ENCODE results near the gene FLCN.
A peak's percentile ranks its signal among the peaks of the same experiment; 100 is the strongest.
"Not testable (repeated sequence)": the region's sequence is repeated elsewhere in the genome, so short reads cannot be mapped to it uniquely, and the experiment has no call there.

The FLCN gene

DNA sequence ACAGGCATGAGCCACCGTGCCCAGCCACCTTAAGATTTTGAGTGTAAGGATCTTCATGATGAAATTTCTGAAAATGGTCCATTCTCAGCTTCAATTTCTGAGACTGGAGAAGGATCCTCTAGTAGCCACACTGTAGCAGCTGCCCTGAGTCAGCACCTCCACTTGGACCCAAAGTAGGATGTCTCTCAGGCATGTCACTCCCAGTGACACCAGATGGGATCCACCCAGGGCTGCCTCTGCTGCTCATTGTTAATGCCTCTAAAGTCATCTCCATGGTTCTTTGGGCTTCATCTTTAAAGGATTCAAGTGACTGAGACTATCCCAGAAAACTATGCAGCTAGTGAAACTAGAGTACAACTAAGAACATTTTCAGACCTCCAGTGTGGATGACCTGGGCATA, 38.7 kb downstream of the FLCN start:
- Histone ChIP-seq H2AFZ (ENCODE audit: low read depth, low read length) (no peak overlapping the region), H3K4ac (ENCODE audit: low read depth in 1 of 2, low read length in 2 of 2) (no peak overlapping the region), H2BK5ac (ENCODE audit: low read depth, low read length, poor library complexity, severe bottlenecking) (no peak overlapping the region), H2BK15ac (ENCODE audit: low read depth, poor library complexity, severe bottlenecking) (no peak overlapping the region), H3K4me3 (ENCODE audit: insufficient read depth in 1 of 2, low read depth in 1 of 2, low read length in 2 of 2) (no peak overlapping the region), H3K18ac (ENCODE audit: low read depth in 1 of 2, low read length in 2 of 2) (no peak overlapping the region), H3K14ac (ENCODE audit: low read length in 2 of 2) (no peak overlapping the region), H3K36me3 (ENCODE audit: control insufficient read depth in 1 of 2, insufficient read depth in 2 of 2, low read depth in 1 of 2, low read length in 2 of 2) (peaks cover 2 to 20% of the 10 kb centered on the region in 2 experiments), H4K8ac (ENCODE audit: low read length) (no peak overlapping the region), H3K4me2 (ENCODE audit: low read length, poor library complexity, severe bottlenecking) (no peak overlapping the region), H3K27me3 (ENCODE audit: control insufficient read depth in 1 of 2, insufficient read depth in 1 of 2, low read length in 2 of 2) (no peaks in the 10 kb centered on the region), H4K91ac (ENCODE audit: low read length) (no peak overlapping the region), H3K9me3 (ENCODE audit: control insufficient read depth, low read length) (no peaks in the 10 kb centered on the region), H3K4me1 (ENCODE audit: control insufficient read depth, insufficient read depth, low read depth, low read length) (peaks cover 8% of the 10 kb centered on the region), H2BK120ac (ENCODE audit: low read depth, low read length) (no peak overlapping the region), H3K27ac (ENCODE audit: low read length, poor library complexity, severe bottlenecking) (no peak overlapping the region), H3K79me1 (replicated peaks; ENCODE audit: low read length, poor library complexity, severe bottlenecking) (no peaks in the 10 kb centered on the region), H2AK5ac (ENCODE audit: low read length, severe bottlenecking) (no peak overlapping the region), H2BK12ac (ENCODE audit: low read length in 2 of 2) (no peak overlapping the region), H3K23ac (ENCODE audit: low read length in 2 of 2) (no peak overlapping the region), H3K9ac (ENCODE audit: low read length) (no peak overlapping the region)
- no peak for DNase-seq
- WGBS, result 100% methylated on average over 1 of the region's 1 CpG

DNA sequence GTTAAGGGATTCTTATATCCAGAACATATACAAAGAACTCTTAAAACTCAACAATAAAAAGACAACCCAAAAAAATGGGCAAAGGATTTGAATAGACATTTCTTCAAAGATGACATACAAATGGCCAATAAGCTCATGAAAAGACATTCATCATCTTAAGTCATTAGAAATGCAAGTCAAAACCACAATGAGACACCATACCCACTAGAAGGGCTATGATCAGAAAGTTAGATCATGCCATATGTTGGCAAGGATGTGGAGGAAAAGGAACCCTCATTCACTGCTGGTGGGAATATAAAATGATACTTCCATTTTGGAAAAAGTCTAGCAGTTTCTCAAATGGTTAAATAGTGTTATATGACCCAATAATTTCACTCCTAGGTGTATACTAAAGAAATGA, 40.2 kb downstream of the FLCN start:
- H2BK12ac ChIP-seq (ENCODE audit: low read length in 2 of 2), result no peak overlapping the region
- peaks cover 10% of the 10 kb centered on the region for H3K4me1 ChIP-seq (ENCODE audit: control insufficient read depth, insufficient read depth, low read depth, low read length)
- H3K4me3 ChIP-seq (ENCODE audit: insufficient read depth in 1 of 2, low read depth in 1 of 2, low read length in 2 of 2), result no peak overlapping the region
- H2AFZ ChIP-seq (ENCODE audit: low read depth, low read length), result no peak overlapping the region
- no peak overlapping the region for H3K27ac ChIP-seq (ENCODE audit: low read length, poor library complexity, severe bottlenecking)
- H2AK5ac ChIP-seq (ENCODE audit: low read length, severe bottlenecking), result no peak overlapping the region
- no peak overlapping the region for H3K4me2 ChIP-seq (ENCODE audit: low read length, poor library complexity, severe bottlenecking)
- H4K8ac ChIP-seq (ENCODE audit: low read length), result no peak overlapping the region
- no peak overlapping the region for H3K4ac ChIP-seq (ENCODE audit: low read depth in 1 of 2, low read length in 2 of 2)
- no peak overlapping the region for H2BK120ac ChIP-seq (ENCODE audit: low read depth, low read length)
- H2BK5ac ChIP-seq (ENCODE audit: low read depth, low read length, poor library complexity, severe bottlenecking), result no peak overlapping the region
- H3K14ac ChIP-seq (ENCODE audit: low read length in 2 of 2), result no peak overlapping the region
- no peak for DNase-seq
- H2BK15ac ChIP-seq (ENCODE audit: low read depth, poor library complexity, severe bottlenecking), result no peak overlapping the region
- no peak overlapping the region for H3K18ac ChIP-seq (ENCODE audit: low read depth in 1 of 2, low read length in 2 of 2)
- no peak overlapping the region for H3K9ac ChIP-seq (ENCODE audit: low read length)
- H3K23ac ChIP-seq (ENCODE audit: low read length in 2 of 2), result no peak overlapping the region
- no peaks in the 10 kb centered on the region for H3K27me3 ChIP-seq (ENCODE audit: control insufficient read depth in 1 of 2, insufficient read depth in 1 of 2, low read length in 2 of 2)
- peaks cover 2% of the 10 kb centered on the region for H3K79me1 ChIP-seq (replicated peaks; ENCODE audit: low read length, poor library complexity, severe bottlenecking)
- peaks cover 3 to 8% of the 10 kb centered on the region in 2 experiments for H3K36me3 ChIP-seq (ENCODE audit: control insufficient read depth in 1 of 2, insufficient read depth in 2 of 2, low read depth in 1 of 2, low read length in 2 of 2)
- no peak overlapping the region for H4K91ac ChIP-seq (ENCODE audit: low read length)
- no peaks in the 10 kb centered on the region for H3K9me3 ChIP-seq (ENCODE audit: control insufficient read depth, low read length)

DNA sequence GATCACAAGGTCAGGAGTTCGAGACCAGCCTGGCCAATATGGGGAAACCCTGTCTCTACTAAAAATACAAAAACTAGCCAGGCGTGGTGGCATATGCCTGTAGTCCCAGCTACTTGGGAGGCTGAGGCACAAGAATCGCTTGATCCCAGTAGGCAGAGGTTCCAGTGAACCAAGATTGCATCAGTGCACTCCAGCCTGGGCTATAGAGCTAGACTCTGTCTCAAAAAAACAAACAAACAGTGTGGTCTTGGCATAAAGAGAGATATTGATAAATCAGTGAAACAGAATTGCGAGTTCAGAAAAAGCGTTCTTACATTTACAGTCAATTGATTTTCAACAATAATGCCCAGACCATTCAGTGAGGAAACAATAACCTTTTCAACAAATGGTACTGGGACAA, 41.5 kb downstream of the FLCN start:
- H3K79me1 ChIP-seq (replicated peaks; ENCODE audit: low read length, poor library complexity, severe bottlenecking); H3K4me3 ChIP-seq (ENCODE audit: insufficient read depth in 1 of 2, low read depth in 1 of 2, low read length in 2 of 2); H2AFZ ChIP-seq (ENCODE audit: low read depth, low read length); DNase-seq; H3K27me3 ChIP-seq (ENCODE audit: control insufficient read depth in 1 of 2, insufficient read depth in 1 of 2, low read length in 2 of 2); H3K14ac ChIP-seq (ENCODE audit: low read length in 2 of 2); H3K4ac ChIP-seq (ENCODE audit: low read depth in 1 of 2, low read length in 2 of 2); H3K4me2 ChIP-seq (ENCODE audit: low read length, poor library complexity, severe bottlenecking); H3K18ac ChIP-seq (ENCODE audit: low read depth in 1 of 2, low read length in 2 of 2); H4K91ac ChIP-seq (ENCODE audit: low read length); H2BK120ac ChIP-seq (ENCODE audit: low read depth, low read length); H2BK5ac ChIP-seq (ENCODE audit: low read depth, low read length, poor library complexity, severe bottlenecking); H4K8ac ChIP-seq (ENCODE audit: low read length); H2BK12ac ChIP-seq (ENCODE audit: low read length in 2 of 2); H2BK15ac ChIP-seq (ENCODE audit: low read depth, poor library complexity, severe bottlenecking); H3K27ac ChIP-seq (ENCODE audit: low read length, poor library complexity, severe bottlenecking); H2AK5ac ChIP-seq (ENCODE audit: low read length, severe bottlenecking); H3K36me3 ChIP-seq (ENCODE audit: control insufficient read depth in 1 of 2, insufficient read depth in 2 of 2, low read depth in 1 of 2, low read length in 2 of 2); H3K9me3 ChIP-seq (ENCODE audit: control insufficient read depth, low read length); H3K9ac ChIP-seq (ENCODE audit: low read length); H3K23ac ChIP-seq (ENCODE audit: low read length in 2 of 2): not testable (repeated sequence)
- 100% methylated on average over 5 of the region's 5 CpGs for WGBS
- H3K4me1 ChIP-seq (ENCODE audit: control insufficient read depth, insufficient read depth, low read depth, low read length), result peaks cover 10% of the 10 kb centered on the region

DNA sequence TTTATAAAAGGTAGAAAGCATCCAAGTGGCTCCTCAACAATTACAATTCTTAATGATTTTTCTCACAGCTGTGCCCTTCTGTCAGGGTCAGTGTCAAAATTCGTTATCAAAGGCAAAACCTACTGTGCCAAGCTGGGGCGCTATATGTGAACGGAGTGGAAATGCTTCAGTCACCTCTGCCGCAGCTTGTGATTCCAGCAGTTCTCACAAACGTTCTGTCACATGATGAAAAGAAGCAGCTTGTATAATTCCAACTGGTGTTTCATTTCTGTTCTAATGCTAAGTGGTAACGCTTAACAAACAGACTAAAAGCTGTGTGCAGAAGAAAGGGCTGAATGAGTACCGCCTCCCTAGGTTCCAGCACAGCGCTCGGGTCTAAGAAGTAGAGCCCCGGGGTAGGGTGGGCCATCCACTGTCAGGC, 45.0 kb downstream of the FLCN start:
- H4K91ac ChIP-seq (ENCODE audit: low read length), result peak overlapping the region; percentile 34
- no peaks in the 10 kb centered on the region for H3K9me3 ChIP-seq (ENCODE audit: control insufficient read depth, low read length)
- peaks cover 2% of the 10 kb centered on the region for H3K79me1 ChIP-seq (replicated peaks; ENCODE audit: low read length, poor library complexity, severe bottlenecking)
- peak overlapping the region in 1 of 2 experiments; percentile 61 for H3K4ac ChIP-seq (ENCODE audit: low read depth in 1 of 2, low read length in 2 of 2)
- peak overlapping the region; percentile 36 for H2AK5ac ChIP-seq (ENCODE audit: low read length, severe bottlenecking)
- H3K4me2 ChIP-seq (ENCODE audit: low read length, poor library complexity, severe bottlenecking), result no peak overlapping the region
- no peaks in the 10 kb centered on the region for H3K27me3 ChIP-seq (ENCODE audit: control insufficient read depth in 1 of 2, insufficient read depth in 1 of 2, low read length in 2 of 2)
- H2BK5ac ChIP-seq (ENCODE audit: low read depth, low read length, poor library complexity, severe bottlenecking), result no peak overlapping the region
- no peak overlapping the region for H2BK15ac ChIP-seq (ENCODE audit: low read depth, poor library complexity, severe bottlenecking)
- H2BK12ac ChIP-seq (ENCODE audit: low read length in 2 of 2), result peak overlapping the region; percentile 50 to 76
- no peak overlapping the region for H3K27ac ChIP-seq (ENCODE audit: low read length, poor library complexity, severe bottlenecking)
- no peak overlapping the region for H2AFZ ChIP-seq (ENCODE audit: low read depth, low read length)
- no peak overlapping the region for H4K8ac ChIP-seq (ENCODE audit: low read length)
- 59% methylated on average over 10 of the region's 10 CpGs for WGBS
- H3K23ac ChIP-seq (ENCODE audit: low read length in 2 of 2), result no peak overlapping the region
- no peak overlapping the region for H3K14ac ChIP-seq (ENCODE audit: low read length in 2 of 2)
- H2BK120ac ChIP-seq (ENCODE audit: low read depth, low read length), result no peak overlapping the region
- H3K9ac ChIP-seq (ENCODE audit: low read length), result no peak overlapping the region
- no peak overlapping the region for H3K4me3 ChIP-seq (ENCODE audit: insufficient read depth in 1 of 2, low read depth in 1 of 2, low read length in 2 of 2)
- peak overlapping the region in 1 of 2 experiments; percentile 84 for H3K18ac ChIP-seq (ENCODE audit: low read depth in 1 of 2, low read length in 2 of 2)
- peaks cover 20% of the 10 kb centered on the region for H3K4me1 ChIP-seq (ENCODE audit: control insufficient read depth, insufficient read depth, low read depth, low read length)
- H3K36me3 ChIP-seq (ENCODE audit: control insufficient read depth in 1 of 2, insufficient read depth in 2 of 2, low read depth in 1 of 2, low read length in 2 of 2), result peaks cover 21 to 29% of the 10 kb centered on the region in 2 experiments
- DNase-seq, result peak; percentile 70
